ENCODE results near the gene TLE3. TPM values are rescaled to one million over a fixed set of nuclear protein-coding genes. Genes with fewer than 3 reads are reported as not detected.

TLE3 gene
- total and polyA plus RNA-seq, 2 of the 4 experiments (the other 2 are of a cell fraction) = 6.5 to 16.3 TPM

GRCh38 chr15:70012895-70013294 lies 84.8 kb downstream of the TLE3 start:
- H2BK20ac ChIP-seq (ENCODE audit: low read depth, low read length) = no peak overlapping the region
- TF ChIP-seq USF2 (IDR thresholded peaks at IDR 0.05; ENCODE audit: low read depth, low read length) = no peak
- no peak for TF ChIP-seq RCOR1 (IDR thresholded peaks at IDR 0.05; ENCODE audit: insufficient replicate concordance, low read length)
- TF ChIP-seq MXI1 (IDR thresholded peaks at IDR 0.05; ENCODE audit: borderline replicate concordance, low read depth, low read length) = no peak
- no peak for TF ChIP-seq FOS (IDR thresholded peaks at IDR 0.05; ENCODE audit: low read depth, low read length)
- TF ChIP-seq NFE2L2 (IDR thresholded peaks at IDR 0.05; ENCODE audit: low read depth, low read length) = no peak
- no peak for TF ChIP-seq CTCF (conservative IDR thresholded peaks at IDR 0.05; ENCODE audit: low read depth, low read length)
- no peak overlapping the region for H4K5ac ChIP-seq (ENCODE audit: low read depth, low read length)
- H4K8ac ChIP-seq (ENCODE audit: low read depth in 2 of 2, low read length in 2 of 2) = no peak overlapping the region
- H3K4ac ChIP-seq (ENCODE audit: low read depth, low read length) = no peak overlapping the region
- no peaks in the 10 kb centered on the region for H3K79me1 ChIP-seq (ENCODE audit: low read depth in 1 of 2, low read length in 2 of 2)
- no peak overlapping the region for H3K4me2 ChIP-seq (ENCODE audit: low read depth, low read length)
- no peaks in the 10 kb centered on the region for H4K20me1 ChIP-seq (ENCODE audit: insufficient read depth, low read length)
- no TSS peak for BruUV-seq (replicated peaks)
- H2AK9ac ChIP-seq (replicated peaks; ENCODE audit: low read depth, low read length, poor library complexity) = no peak overlapping the region
- no peaks in the 10 kb centered on the region for H3K9me1 ChIP-seq (ENCODE audit: insufficient read depth, low read length)
- H3K14ac ChIP-seq (replicated peaks; ENCODE audit: low read depth, low read length) = no peak overlapping the region
- H3K4me1 ChIP-seq (ENCODE audit: control insufficient read depth, insufficient read depth, low read length) = no peaks in the 10 kb centered on the region
- peaks cover 4% of the 10 kb centered on the region for H3K9me3 ChIP-seq (ENCODE audit: control insufficient read depth, insufficient read depth, low read length)
- no peak for DNase-seq
- dilution Hi-C loops (cut with HindIII; ENCODE audit: low sequenced_read_pairs, unreplicated experiment) = no loop called here
- no peak overlapping the region for H2BK5ac ChIP-seq (ENCODE audit: low read depth, low read length, poor library complexity, severe bottlenecking)
- H3K9ac ChIP-seq (ENCODE audit: low read depth, low read length) = no peak overlapping the region
- no peak overlapping the region for H3K23ac ChIP-seq (ENCODE audit: low read depth, low read length)
- intact Hi-C loops (cut with micrococcal nuclease) = no loop called here
- H2AFZ ChIP-seq (replicated peaks; ENCODE audit: low read length, poor library complexity) = no peak overlapping the region
- in situ Hi-C loops (cut with MboI; ENCODE audit: low sequenced_read_pairs) = no loop called here
- H2BK120ac ChIP-seq (ENCODE audit: low read depth, low read length) = no peak overlapping the region
- ATAC-seq (ENCODE audit: low read depth) = no peak
- H2BK15ac ChIP-seq (ENCODE audit: low read depth, low read length) = no peak overlapping the region
- H3K18ac ChIP-seq (ENCODE audit: low read depth, low read length) = no peak overlapping the region
- no peak overlapping the region for H2AK5ac ChIP-seq (ENCODE audit: low read depth, low read length)
- H3K4me3 ChIP-seq (ENCODE audit: insufficient read depth, low read depth, low read length) = no peak overlapping the region
- no peak overlapping the region for H3K27ac ChIP-seq (ENCODE audit: insufficient read depth, low read length)
- H3K56ac ChIP-seq (ENCODE audit: extremely low read depth, insufficient read depth, low read length) = no peak overlapping the region
- ChIA-PET CTCF (no interaction called here), POLR2A (ENCODE audit: unreplicated experiment) (no interaction called here)
- H3K27me3 ChIP-seq (ENCODE audit: control insufficient read depth, insufficient read depth, low read length) = peaks cover 84% of the 10 kb centered on the region
- WGBS, 2 experiments (ENCODE audit: extremely low coverage in 2 of 2, insufficient read length in 1 of 2) = no CpG with 5 or more reads among the region's 4 CpGs
- no peaks in the 10 kb centered on the region for H3K36me3 ChIP-seq (ENCODE audit: control insufficient read depth, insufficient read depth, low read length)
- H4K91ac ChIP-seq (ENCODE audit: insufficient read depth, low read depth, low read length) = no peak overlapping the region
